UCSD-AML1 (cell line): ENCODE results near the gene NSUN2.
"Not testable (repeated sequence)": the region's sequence is repeated elsewhere in the genome, so short reads cannot be mapped to it uniquely, and the experiment has no call there.

ENCODE experiments used
- DNase-seq: peaks from one replicate; lab custom pipeline; 2025; ENCODE audit not compliant: unreplicated experiment; lab: John Stamatoyannopoulos, UW

NSUN2 gene

GRCh38 chr5:6584727-6585126, 48.1 kb downstream of the NSUN2 start:
- no peak for DNase-seq

GRCh38 chr5:6584101-6584645, 48.7 kb downstream of the NSUN2 start:
- no peak for DNase-seq

- DNase-seq = no peak
These were observed 49.6 kb downstream of the NSUN2 start for GRCh38 chr5:6583049-6583880.

- no peak for DNase-seq
These were observed 50.3 kb downstream of the NSUN2 start for GRCh38 chr5:6582507-6583048.

- no peak for DNase-seq
These were observed 51.1 kb downstream of the NSUN2 start for GRCh38 chr5:6581559-6582426.

- no peak for DNase-seq
These were observed 51.8 kb downstream of the NSUN2 start for GRCh38 chr5:6581090-6581489.

GRCh38 chr5:6579535-6579934, 53.3 kb downstream of the NSUN2 start:
- no peak for DNase-seq

- DNase-seq = no peak
These were observed 54.0 kb downstream of the NSUN2 start for GRCh38 chr5:6578676-6579343.

- no peak for DNase-seq
These were observed 55.9 kb downstream of the NSUN2 start for GRCh38 chr5:6576861-6577501.

- DNase-seq = no peak
These were observed 58.2 kb downstream of the NSUN2 start for GRCh38 chr5:6574537-6575245.

- DNase-seq = no peak
These were observed 58.7 kb downstream of the NSUN2 start for GRCh38 chr5:6574111-6574510.

GRCh38 chr5:6573651-6574101, 59.2 kb downstream of the NSUN2 start:
- DNase-seq = no peak

- no peak for DNase-seq
These were observed 59.9 kb downstream of the NSUN2 start for GRCh38 chr5:6572825-6573380.

- DNase-seq = no peak
These were observed 60.6 kb downstream of the NSUN2 start for GRCh38 chr5:6572086-6572824.

- not testable (repeated sequence) for DNase-seq
These were observed 61.2 kb downstream of the NSUN2 start for GRCh38 chr5:6571607-6572006.

- no peak for DNase-seq
These were observed 62.3 kb downstream of the NSUN2 start for GRCh38 chr5:6570530-6570929.

GRCh38 chr5:6568889-6569288, 64.0 kb downstream of the NSUN2 start:
- no peak for DNase-seq

GRCh38 chr5:6568383-6568782, 64.5 kb downstream of the NSUN2 start:
- DNase-seq = no peak

GRCh38 chr5:6567835-6568234, 65.0 kb downstream of the NSUN2 start:
- no peak for DNase-seq
